GM12865 (cell line): ENCODE measurements around the gene RICTOR.
"Not testable (repeated sequence)": the region's sequence is repeated elsewhere in the genome, so short reads cannot be mapped to it uniquely, and the experiment has no call there.

Experiments
- DNase-seq: peaks from one replicate; pipeline ENCODE4 v3.0.0; 2010; ENCODE audit warnings: low read depth
- H3K4me3 ChIP-seq: 2 replicates; pipeline ENCODE4 v1.5.1; 2011; ENCODE audit warnings: mild to moderate bottlenecking, low read depth, low read length, control low read depth
- TF ChIP-seq, protein P1 (sequence below): IDR thresholded peaks from 2 replicates; pipeline ENCODE4 v1.5.1; 2011; ENCODE audit warnings: low read length, control low read depth, low read depth, inconsistent platforms; ENCODE audit not compliant: insufficient read depth; ENCODE audit errors: missing control alignments

RICTOR gene

GRCh38 chr5:39016587-39017275, 57.5 kb downstream of the RICTOR start:
- no peak for DNase-seq
- TF ChIP-seq, protein P1, sequence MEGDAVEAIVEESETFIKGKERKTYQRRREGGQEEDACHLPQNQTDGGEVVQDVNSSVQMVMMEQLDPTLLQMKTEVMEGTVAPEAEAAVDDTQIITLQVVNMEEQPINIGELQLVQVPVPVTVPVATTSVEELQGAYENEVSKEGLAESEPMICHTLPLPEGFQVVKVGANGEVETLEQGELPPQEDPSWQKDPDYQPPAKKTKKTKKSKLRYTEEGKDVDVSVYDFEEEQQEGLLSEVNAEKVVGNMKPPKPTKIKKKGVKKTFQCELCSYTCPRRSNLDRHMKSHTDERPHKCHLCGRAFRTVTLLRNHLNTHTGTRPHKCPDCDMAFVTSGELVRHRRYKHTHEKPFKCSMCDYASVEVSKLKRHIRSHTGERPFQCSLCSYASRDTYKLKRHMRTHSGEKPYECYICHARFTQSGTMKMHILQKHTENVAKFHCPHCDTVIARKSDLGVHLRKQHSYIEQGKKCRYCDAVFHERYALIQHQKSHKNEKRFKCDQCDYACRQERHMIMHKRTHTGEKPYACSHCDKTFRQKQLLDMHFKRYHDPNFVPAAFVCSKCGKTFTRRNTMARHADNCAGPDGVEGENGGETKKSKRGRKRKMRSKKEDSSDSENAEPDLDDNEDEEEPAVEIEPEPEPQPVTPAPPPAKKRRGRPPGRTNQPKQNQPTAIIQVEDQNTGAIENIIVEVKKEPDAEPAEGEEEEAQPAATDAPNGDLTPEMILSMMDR: no peak
- no peak overlapping the region for H3K4me3 ChIP-seq

- no peak for DNase-seq
- H3K4me3 ChIP-seq: no peak overlapping the region
- TF ChIP-seq, protein P1: no peak
These were observed 58.2 kb downstream of the RICTOR start for GRCh38 chr5:39015743-39016586.

DNA sequence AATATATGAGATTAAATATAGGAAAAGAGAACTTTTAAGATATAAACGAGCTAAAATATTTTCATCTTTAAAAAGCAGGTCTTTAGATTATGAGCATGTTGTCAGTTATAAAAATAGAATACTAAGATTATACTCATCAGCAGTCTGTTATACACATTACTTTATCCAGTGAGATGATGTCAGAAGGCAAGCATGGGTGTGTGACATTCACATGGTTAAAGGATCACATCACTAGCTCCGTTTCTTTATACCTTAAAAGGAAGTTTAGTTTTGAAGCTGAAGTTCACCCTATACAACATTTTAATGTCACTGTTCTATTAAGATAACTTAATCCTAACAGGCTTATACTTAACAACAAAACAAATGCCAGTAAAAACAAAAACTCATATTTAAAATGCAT, 59.6 kb downstream of the RICTOR start:
- TF ChIP-seq, protein P1: no peak
- H3K4me3 ChIP-seq: no peak overlapping the region
- no peak for DNase-seq

DNA sequence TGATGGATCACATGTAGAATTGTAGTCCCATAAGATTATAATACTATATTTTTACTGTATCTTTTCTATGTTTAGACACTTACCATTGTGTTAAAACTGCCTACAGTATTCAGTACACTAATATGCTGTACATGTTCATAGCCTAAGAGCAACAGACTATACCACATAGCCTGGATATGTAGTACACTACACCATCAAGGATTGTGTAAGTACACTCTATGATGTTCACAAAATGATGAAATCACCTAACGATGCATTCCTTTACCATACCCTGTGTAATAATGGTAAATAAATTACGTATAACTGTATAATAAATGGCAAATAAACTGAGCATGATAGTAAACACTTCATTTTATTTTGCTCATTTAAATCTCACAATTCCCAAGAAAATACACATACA, 60.3 kb downstream of the RICTOR start:
- no peak overlapping the region for H3K4me3 ChIP-seq
- TF ChIP-seq, protein P1: no peak
- DNase-seq: no peak

- not testable (repeated sequence) for DNase-seq, H3K4me3 ChIP-seq
These were observed 63.2 kb downstream of the RICTOR start for GRCh38 chr5:39010958-39011357.

DNA sequence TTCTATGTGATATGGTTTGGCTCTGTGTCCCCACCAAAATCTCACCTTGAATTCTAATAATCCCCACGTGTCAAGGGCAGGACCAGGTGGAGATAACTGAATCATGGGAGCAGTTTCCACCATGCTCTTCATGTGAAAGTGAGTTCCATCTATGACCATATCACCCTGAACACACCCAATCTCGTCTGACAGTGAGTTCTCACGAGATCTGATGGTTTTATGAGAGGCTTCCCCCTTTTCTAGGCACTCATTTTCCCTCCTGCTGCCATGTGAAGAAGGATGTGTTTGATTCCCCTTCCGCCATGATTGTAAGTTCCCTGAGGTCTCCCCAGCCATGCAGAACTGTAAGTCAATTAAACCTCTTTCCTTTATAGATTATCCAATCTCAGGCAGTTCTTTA, 64.2 kb downstream of the RICTOR start:
- TF ChIP-seq, protein P1: no peak
- DNase-seq: no peak
- H3K4me3 ChIP-seq: no peak overlapping the region

DNA sequence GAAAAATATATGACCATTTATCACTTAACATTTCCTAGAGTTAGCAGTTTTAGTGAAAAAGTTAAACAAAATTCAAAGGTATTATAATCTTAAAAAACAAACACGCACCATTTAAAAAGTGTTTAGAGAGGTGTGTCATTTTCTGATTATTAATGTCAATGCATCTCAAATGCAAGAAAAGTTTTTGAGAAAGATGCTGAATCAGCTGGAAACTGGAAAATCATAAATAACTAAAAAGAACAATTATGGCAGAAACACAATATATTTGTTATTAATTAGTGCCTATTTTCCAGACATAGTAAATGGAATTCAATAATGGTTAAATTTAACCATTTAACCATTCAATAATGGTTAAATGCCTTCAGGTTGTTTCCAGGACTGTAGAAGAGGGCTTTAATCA, 64.9 kb downstream of the RICTOR start:
- no peak for DNase-seq
- TF ChIP-seq, protein P1: no peak
- no peak overlapping the region for H3K4me3 ChIP-seq
